ENCODE results near the gene GMDS. TPM values are rescaled to one million over a fixed set of nuclear protein-coding genes. Genes with fewer than 3 reads are reported as not detected.

Gene GMDS
- total and polyA plus RNA-seq, 2 of the 8 experiments (the other 6 are each of a cell fraction or from before 2014, with no cell fraction given), result 16.8 to 50.0 TPM

GRCh38 chr6:1789092-1789491, 456.3 kb downstream of the GMDS start:
- no peak overlapping the region for H3K23ac ChIP-seq (ENCODE audit: insufficient read length)
- no peak overlapping the region for H2BK12ac ChIP-seq (ENCODE audit: low read depth, low read length)
- no peak for FAIRE-seq
- no peak overlapping the region for H2BK120ac ChIP-seq (replicated peaks; ENCODE audit: low read depth, low read length)
- no peak overlapping the region for H4K91ac ChIP-seq (replicated peaks; ENCODE audit: insufficient read length, low read length)
- no peak overlapping the region for H4K5ac ChIP-seq (ENCODE audit: insufficient read length, low read depth, low read length)
- H3K4ac ChIP-seq (replicated peaks; ENCODE audit: insufficient read length, low read depth, low read length), result no peak overlapping the region
- no peaks in the 10 kb centered on the region for H4K20me1 ChIP-seq (replicated peaks in 1 of 2; ENCODE audit: control insufficient read depth in 1 of 2, insufficient read depth in 2 of 2, low read length in 2 of 2)
- no peaks in the 10 kb centered on the region for H3K36me3 ChIP-seq (ENCODE audit: control insufficient read depth in 2 of 4, insufficient read depth in 4 of 4, low read length in 3 of 4)
- no peak overlapping the region for H3K4me3 ChIP-seq (ENCODE audit: extremely low read depth in 1 of 4, insufficient read depth in 2 of 4, low read depth in 3 of 4, low read length in 4 of 4)
- no peaks in the 10 kb centered on the region for H3K23me2 ChIP-seq (ENCODE audit: low read depth, low read length)
- H3K9ac ChIP-seq (replicated peaks in 1 of 4; ENCODE audit: extremely low read depth in 1 of 4, low read depth in 3 of 4, low read length in 3 of 4), result no peak overlapping the region
- no peaks in the 10 kb centered on the region for H3K79me1 ChIP-seq (ENCODE audit: low read depth, low read length)
- H2BK15ac ChIP-seq (ENCODE audit: low read length), result no peak overlapping the region
- H4K8ac ChIP-seq (ENCODE audit: extremely low read depth, insufficient read depth, low read length), result no peak overlapping the region
- no peak overlapping the region for H3K56ac ChIP-seq (replicated peaks; ENCODE audit: insufficient read length, low read depth, low read length)
- ChIA-PET CTCF (ENCODE audit: partially characterized antibody) (interaction anchor here (1.2 to 1.8 kb wide), 2 partner anchors 13 to 18 kb away, joined by 3 to 5 read pairs; no protein-coding TSS in a partner anchor), POLR2A (ENCODE audit: partially characterized antibody) (no interaction called here)
- no peaks in the 10 kb centered on the region for H3K79me2 ChIP-seq (ENCODE audit: control insufficient read depth in 1 of 2, insufficient read depth in 2 of 2, low read length in 2 of 2)
- no peak overlapping the region for H3K14ac ChIP-seq (ENCODE audit: insufficient read length)
- no peak overlapping the region for H3K4me2 ChIP-seq (ENCODE audit: insufficient read depth in 1 of 2, low read depth in 2 of 2, low read length in 2 of 2)
- no peaks in the 10 kb centered on the region for H3K9me3 ChIP-seq (ENCODE audit: insufficient read depth in 2 of 2, low read depth in 1 of 2, low read length in 1 of 2)
- DNase-seq (ENCODE audit: low read depth in 1 of 2, low spot score in 2 of 2), result no peak
- H2AK5ac ChIP-seq (ENCODE audit: low read depth, low read length), result no peak overlapping the region
- H2AFZ ChIP-seq (ENCODE audit: low read length), result no peak overlapping the region
- H3K27me3 ChIP-seq (replicated peaks in 1 of 4; ENCODE audit: control insufficient read depth in 3 of 4, extremely low read depth in 1 of 4, insufficient read depth in 3 of 4, low read length in 3 of 4), result no peaks in the 10 kb centered on the region
- H2BK20ac ChIP-seq (ENCODE audit: low read length), result no peak overlapping the region
- H3K4me1 ChIP-seq (replicated peaks in 1 of 4; ENCODE audit: control insufficient read depth in 3 of 4, insufficient read depth in 4 of 4, low read length in 3 of 4), result no peaks in the 10 kb centered on the region
- H3K27ac ChIP-seq (ENCODE audit: low read depth, low read length), result no peak overlapping the region
- no peak overlapping the region for H3K18ac ChIP-seq (ENCODE audit: extremely low read depth, low read length)
- no peak overlapping the region for H2BK5ac ChIP-seq (ENCODE audit: low read depth, low read length)
- 95% methylated on average over 4 of the region's 4 CpGs; no CpG with 5 or more reads in 1 of the 2 experiments for WGBS, 2 experiments (ENCODE audit: extremely low coverage in 1 of 2, insufficient coverage in 1 of 2, insufficient read length in 1 of 2, insufficient replicate concordance in 2 of 2, low coverage in 1 of 2, low lambda C conversion rate in 2 of 2, missing lambda C conversion rate in 1 of 2)
- TF ChIP-seq CHD2 (IDR thresholded peaks at IDR 0.05; ENCODE audit: low read length) (no peak), CHD1 (IDR thresholded peaks at IDR 0.05; ENCODE audit: low read depth, low read length) (no peak), BCL11A (IDR thresholded peaks at IDR 0.05; ENCODE audit: low read depth in 2 of 2, low read length in 2 of 2) (no peak), KDM5A (IDR thresholded peaks at IDR 0.05; ENCODE audit: low read length) (no peak), TBP (IDR thresholded peaks at IDR 0.05; ENCODE audit: low read depth, low read length) (no peak), RBBP5 (IDR thresholded peaks at IDR 0.05; ENCODE audit: borderline replicate concordance, low read depth, low read length) (no peak), NRF1 (IDR thresholded peaks at IDR 0.05; ENCODE audit: low read depth, low read length) (no peak), RXRA (IDR thresholded peaks at IDR 0.05; ENCODE audit: insufficient read depth, low read depth, low read length) (no peak), SIRT6 (IDR thresholded peaks at IDR 0.05; ENCODE audit: low read length) (no peak), GABPA (IDR thresholded peaks at IDR 0.05; ENCODE audit: borderline replicate concordance, insufficient read depth, low read length) (no peak), BACH1 (IDR thresholded peaks at IDR 0.05; ENCODE audit: low read length) (no peak), POLR2AphosphoS5 (IDR thresholded peaks at IDR 0.05; ENCODE audit: low read depth, low read length) (no peak), POLR2A (IDR thresholded peaks at IDR 0.05; ENCODE audit: control extremely low read depth in 1 of 2, low read depth in 2 of 2, low read length in 2 of 2) (no peak), HDAC6 (IDR thresholded peaks at IDR 0.05; ENCODE audit: low read depth, low read length) (no peak)
